HEK293 (cell line): Measurements from ENCODE around the gene DPEP2.
A peak's percentile ranks its signal among the peaks of the same experiment; 100 is the strongest.

Experiments
- KLF8 ChIP-seq: fragments of 450-650 bp; formaldehyde crosslinking; IDR thresholded peaks from 2 replicates; pipeline ENCODE4 v1.5.1; 2016; ENCODE audit warnings: missing biosample characterization, missing genetic modification characterization
- OSR2 ChIP-seq: fragments of 450-650 bp; formaldehyde crosslinking; IDR thresholded peaks from 2 replicates; pipeline ENCODE4 v1.5.1; 2016; ENCODE audit warnings: missing biosample characterization, missing genetic modification characterization
- RBAK ChIP-seq: fragments of 450-650 bp; formaldehyde crosslinking; IDR thresholded peaks from 2 replicates; pipeline ENCODE4 v1.5.1; 2016; ENCODE audit warnings: missing biosample characterization, missing genetic modification characterization
- TCF7L2 ChIP-seq: IDR thresholded peaks from 2 replicates; pipeline ENCODE4 v1.6.1; 2011; ENCODE audit warnings: low read depth, mild to moderate bottlenecking, inconsistent platforms, low read length, moderate library complexity, borderline replicate concordance
- TSHZ1 ChIP-seq: fragments of 450-650 bp; formaldehyde crosslinking; IDR thresholded peaks from 2 replicates; pipeline ENCODE4 v1.5.1; 2016; ENCODE audit warnings: missing biosample characterization, missing genetic modification characterization, borderline replicate concordance
- YY2 ChIP-seq: fragments of 450-650 bp; formaldehyde crosslinking; IDR thresholded peaks from 2 replicates; pipeline ENCODE4 v1.5.1; 2016; ENCODE audit warnings: missing biosample characterization, missing genetic modification characterization
- ZBTB6 ChIP-seq: fragments of 450-650 bp; formaldehyde crosslinking; IDR thresholded peaks from 2 replicates; pipeline ENCODE4 v1.5.1; 2017; ENCODE audit warnings: missing biosample characterization, missing genetic modification characterization
- ZEB2 ChIP-seq: fragments of 450-650 bp; formaldehyde crosslinking; IDR thresholded peaks from 2 replicates; pipeline ENCODE4 v1.5.1; 2016; ENCODE audit warnings: missing biosample characterization, missing genetic modification characterization
- ZFP41 ChIP-seq: fragments of 450-650 bp; formaldehyde crosslinking; IDR thresholded peaks from 2 replicates; pipeline ENCODE4 v1.5.1; 2016; ENCODE audit warnings: missing biosample characterization, missing genetic modification characterization, borderline replicate concordance
- ZIC2 ChIP-seq: fragments of 450-650 bp; formaldehyde crosslinking; IDR thresholded peaks from 2 replicates; pipeline ENCODE4 v1.5.1; 2016; ENCODE audit warnings: missing biosample characterization, missing genetic modification characterization
- ZNF148 ChIP-seq: fragments of 450-650 bp; formaldehyde crosslinking; IDR thresholded peaks from 2 replicates; pipeline ENCODE4 v1.5.0; 2017; ENCODE audit warnings: missing biosample characterization, missing genetic modification characterization, borderline replicate concordance
- ZNF18 ChIP-seq: fragments of 450-650 bp; formaldehyde crosslinking; IDR thresholded peaks from 2 replicates; pipeline ENCODE4 v1.5.1; 2016; ENCODE audit warnings: missing biosample characterization, missing genetic modification characterization
- ZNF416 ChIP-seq: fragments of 450-650 bp; formaldehyde crosslinking; IDR thresholded peaks from 2 replicates; pipeline ENCODE4 v1.5.1; 2016; ENCODE audit warnings: missing biosample characterization, missing genetic modification characterization
- ZNF555 ChIP-seq: fragments of 450-650 bp; formaldehyde crosslinking; conservative IDR thresholded peaks from 2 replicates; pipeline ENCODE4 v1.5.1; 2017; ENCODE audit warnings: missing biosample characterization, mild to moderate bottlenecking, missing genetic modification characterization, inconsistent platforms
- ZNF596 ChIP-seq: fragments of 450-650 bp; IDR thresholded peaks from 2 replicates; pipeline ENCODE4 v1.5.0; 2018; ENCODE audit warnings: missing biosample characterization, mild to moderate bottlenecking, missing genetic modification characterization, moderate library complexity
- ZNF654 ChIP-seq: fragments of 450-650 bp; formaldehyde crosslinking; IDR thresholded peaks from 2 replicates; pipeline ENCODE4 v1.5.1; 2016; ENCODE audit warnings: low read depth, missing biosample characterization, missing genetic modification characterization
- ZNF768 ChIP-seq: fragments of 450-650 bp; formaldehyde crosslinking; IDR thresholded peaks from 2 replicates; pipeline ENCODE4 v1.5.1; 2018; ENCODE audit warnings: missing biosample characterization, mild to moderate bottlenecking, missing genetic modification characterization
- ZNF791 ChIP-seq: fragments of 450-650 bp; formaldehyde crosslinking; IDR thresholded peaks from 2 replicates; pipeline ENCODE4 v1.5.1; 2016; ENCODE audit warnings: missing biosample characterization, missing genetic modification characterization
- TF ChIP-seq, protein P1 (sequence below): fragments of 450-650 bp; formaldehyde crosslinking; IDR thresholded peaks from 2 replicates; pipeline ENCODE4 v1.5.1; 2016; ENCODE audit warnings: missing biosample characterization, missing genetic modification characterization
- TF ChIP-seq, protein P2 (sequence below): fragments of 450-650 bp; formaldehyde crosslinking; IDR thresholded peaks from 2 replicates; pipeline ENCODE4 v1.5.1; 2016; ENCODE audit warnings: missing biosample characterization, missing genetic modification characterization
- TF ChIP-seq, protein P3 (sequence below): fragments of 450-650 bp; formaldehyde crosslinking; IDR thresholded peaks from 2 replicates; pipeline ENCODE4 v1.5.1; 2016; ENCODE audit warnings: missing biosample characterization, missing genetic modification characterization
- TF ChIP-seq, protein P4 (sequence below): fragments of 450-650 bp; formaldehyde crosslinking; IDR thresholded peaks from 2 replicates; pipeline ENCODE4 v1.5.1; 2016; ENCODE audit warnings: missing biosample characterization, missing genetic modification characterization

Gene DPEP2

GRCh38 chr16:68022728-68023537 lies 23.6 kb upstream of the DPEP2 start, which contains the start of the genes DDX28 and DUS2 (continued):
- TF ChIP-seq, protein P1, sequence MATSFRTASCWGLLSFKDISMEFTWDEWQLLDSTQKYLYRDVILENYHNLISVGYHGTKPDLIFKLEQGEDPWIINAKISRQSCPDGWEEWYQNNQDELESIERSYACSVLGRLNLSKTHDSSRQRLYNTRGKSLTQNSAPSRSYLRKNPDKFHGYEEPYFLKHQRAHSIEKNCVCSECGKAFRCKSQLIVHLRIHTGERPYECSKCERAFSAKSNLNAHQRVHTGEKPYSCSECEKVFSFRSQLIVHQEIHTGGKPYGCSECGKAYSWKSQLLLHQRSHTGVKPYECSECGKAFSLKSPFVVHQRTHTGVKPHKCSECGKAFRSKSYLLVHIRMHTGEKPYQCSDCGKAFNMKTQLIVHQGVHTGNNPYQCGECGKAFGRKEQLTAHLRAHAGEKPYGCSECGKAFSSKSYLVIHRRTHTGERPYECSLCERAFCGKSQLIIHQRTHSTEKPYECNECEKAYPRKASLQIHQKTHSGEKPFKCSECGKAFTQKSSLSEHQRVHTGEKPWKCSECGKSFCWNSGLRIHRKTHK (tag by site-specific recombination) = no peak
- TF ChIP-seq TSHZ1 (tag by site-specific recombination) (no peak), ZNF768 (tag by site-specific recombination) (no peak; the same call in 1 of the 2 replicates), KLF8 (peak; percentile 63; the same call in 1 of the 2 replicates), ZNF791 (tag by site-specific recombination) (no peak), ZNF148 (tag by site-specific recombination) (no peak), RBAK (tag by site-specific recombination) (no peak), ZBTB6 (tag by site-specific recombination) (peak; percentile 93), ZEB2 (tag by site-specific recombination) (peak; percentile 70; the same call in 1 of the 2 replicates), ZNF555 (tag by site-specific recombination) (no peak), ZNF416 (no peak), ZNF18 (no peak), TCF7L2 (no peak), ZNF596 (tag by site-specific recombination) (no peak), YY2 (peak; percentile 92), ZFP41 (tag by site-specific recombination) (no peak), ZIC2 (no peak), ZNF654 (tag by site-specific recombination) (no peak), OSR2 (tag by site-specific recombination) (no peak)
- TF ChIP-seq, protein P2, sequence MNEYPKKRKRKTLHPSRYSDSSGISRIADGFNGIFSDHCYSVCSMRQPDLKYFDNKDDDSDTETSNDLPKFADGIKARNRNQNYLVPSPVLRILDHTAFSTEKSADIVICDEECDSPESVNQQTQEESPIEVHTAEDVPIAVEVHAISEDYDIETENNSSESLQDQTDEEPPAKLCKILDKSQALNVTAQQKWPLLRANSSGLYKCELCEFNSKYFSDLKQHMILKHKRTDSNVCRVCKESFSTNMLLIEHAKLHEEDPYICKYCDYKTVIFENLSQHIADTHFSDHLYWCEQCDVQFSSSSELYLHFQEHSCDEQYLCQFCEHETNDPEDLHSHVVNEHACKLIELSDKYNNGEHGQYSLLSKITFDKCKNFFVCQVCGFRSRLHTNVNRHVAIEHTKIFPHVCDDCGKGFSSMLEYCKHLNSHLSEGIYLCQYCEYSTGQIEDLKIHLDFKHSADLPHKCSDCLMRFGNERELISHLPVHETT (tag by site-specific recombination) = peak; percentile 75
- TF ChIP-seq, protein P3, sequence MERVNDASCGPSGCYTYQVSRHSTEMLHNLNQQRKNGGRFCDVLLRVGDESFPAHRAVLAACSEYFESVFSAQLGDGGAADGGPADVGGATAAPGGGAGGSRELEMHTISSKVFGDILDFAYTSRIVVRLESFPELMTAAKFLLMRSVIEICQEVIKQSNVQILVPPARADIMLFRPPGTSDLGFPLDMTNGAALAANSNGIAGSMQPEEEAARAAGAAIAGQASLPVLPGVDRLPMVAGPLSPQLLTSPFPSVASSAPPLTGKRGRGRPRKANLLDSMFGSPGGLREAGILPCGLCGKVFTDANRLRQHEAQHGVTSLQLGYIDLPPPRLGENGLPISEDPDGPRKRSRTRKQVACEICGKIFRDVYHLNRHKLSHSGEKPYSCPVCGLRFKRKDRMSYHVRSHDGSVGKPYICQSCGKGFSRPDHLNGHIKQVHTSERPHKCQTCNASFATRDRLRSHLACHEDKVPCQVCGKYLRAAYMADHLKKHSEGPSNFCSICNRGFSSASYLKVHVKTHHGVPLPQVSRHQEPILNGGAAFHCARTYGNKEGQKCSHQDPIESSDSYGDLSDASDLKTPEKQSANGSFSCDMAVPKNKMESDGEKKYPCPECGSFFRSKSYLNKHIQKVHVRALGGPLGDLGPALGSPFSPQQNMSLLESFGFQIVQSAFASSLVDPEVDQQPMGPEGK = 0 out of 2 replicates have a peak, but pooled peaks have one; percentile 14
- TF ChIP-seq, protein P4, sequence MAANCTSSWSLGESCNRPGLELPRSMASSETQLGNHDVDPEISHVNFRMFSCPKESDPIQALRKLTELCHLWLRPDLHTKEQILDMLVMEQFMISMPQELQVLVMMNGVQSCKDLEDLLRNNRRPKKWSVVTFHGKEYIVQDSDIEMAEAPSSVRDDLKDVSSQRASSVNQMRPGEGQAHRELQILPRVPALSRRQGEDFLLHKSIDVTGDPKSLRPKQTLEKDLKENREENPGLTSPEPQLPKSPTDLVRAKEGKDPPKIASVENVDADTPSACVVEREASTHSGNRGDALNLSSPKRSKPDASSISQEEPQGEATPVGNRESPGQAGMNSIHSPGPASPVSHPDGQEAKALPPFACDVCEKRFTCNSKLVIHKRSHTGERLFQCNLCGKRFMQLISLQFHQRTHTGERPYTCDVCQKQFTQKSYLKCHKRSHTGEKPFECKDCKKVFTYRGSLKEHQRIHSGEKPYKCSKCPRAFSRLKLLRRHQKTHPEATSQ (tag by site-specific recombination) = no peak
